Hindlimb muscle (tissue), 1 donor: Measurements from ENCODE around the gene ARMC8. TPM values are rescaled to one million over a fixed set of nuclear protein-coding genes. Genes with fewer than 3 reads are reported as not detected.
A peak's percentile ranks its signal among the peaks of the same experiment; 100 is the strongest.

Experiments
- DNase-seq: peaks from one replicate; pipeline ENCODE4 v3.0.0-alpha.2; 2013
- polyA plus RNA-seq: library from polyadenylated mRNA; unstranded; fragments of 120-200 nt; gene quantifications from one replicate; pipeline ENCODE4 v1.2.1, GENCODE V29; 2013; ENCODE audit not compliant: insufficient read length

ARMC8 gene
- polyA plus RNA-seq, 1 donor: 42.6 TPM

- DNase-seq: no peak
Observed at GRCh38 chr3:138314751-138315150, 127.7 kb downstream of the ARMC8 start.

GRCh38 chr3:138317687-138318086 is 130.6 kb downstream of the ARMC8 start:
- no peak for DNase-seq

GRCh38 chr3:138323971-138324370 is 136.9 kb downstream of the ARMC8 start:
- DNase-seq: no peak

- DNase-seq: no peak
Observed at GRCh38 chr3:138325990-138326389, 138.9 kb downstream of the ARMC8 start.

- no peak for DNase-seq
Observed at GRCh38 chr3:138326866-138327595, 139.9 kb downstream of the ARMC8 start.

- DNase-seq: no peak
Observed at GRCh38 chr3:138327831-138328230, 140.7 kb downstream of the ARMC8 start.

GRCh38 chr3:138328341-138328740 is 141.2 kb downstream of the ARMC8 start:
- DNase-seq: no peak

GRCh38 chr3:138329127-138329983 is 142.3 kb downstream of the ARMC8 start, which contains the start of gene NME9:
Gene NME9 (minus strand): TSS chr3:138329851. CDS start chr3:138329335, 516 bp downstream.
- peak; percentile 45 for DNase-seq

- no peak for DNase-seq
Observed at GRCh38 chr3:138329984-138330293, 142.8 kb downstream of the ARMC8 start.

- DNase-seq: no peak
Observed at GRCh38 chr3:138331143-138331894, 144.2 kb downstream of the ARMC8 start.

GRCh38 chr3:138332472-138333073 is 145.5 kb downstream of the ARMC8 start:
- no peak for DNase-seq

- no peak for DNase-seq
Observed at GRCh38 chr3:138334608-138335007, 147.5 kb downstream of the ARMC8 start.

- no peak for DNase-seq
Observed at GRCh38 chr3:138336454-138336999, 149.4 kb downstream of the ARMC8 start.

GRCh38 chr3:138338244-138338643 is 151.1 kb downstream of the ARMC8 start:
- DNase-seq: no peak

- DNase-seq: no peak
Observed at GRCh38 chr3:138338811-138339210, 151.7 kb downstream of the ARMC8 start.

- no peak for DNase-seq
Observed at GRCh38 chr3:138340511-138340910, 153.4 kb downstream of the ARMC8 start.

- DNase-seq: no peak
Observed at GRCh38 chr3:138344754-138345153, 157.7 kb downstream of the ARMC8 start.

Other genes with a start within 250 kb of the ARMC8 start
- 0.44 TPM for gene CLDN18, start 177.1 kb upstream of the ARMC8 start, polyA plus RNA-seq
- gene DZIP1L, start 71.7 kb upstream of the ARMC8 start, polyA plus RNA-seq: 7.1 TPM
- not detected for gene A4GNT, start 54.9 kb upstream of the ARMC8 start, polyA plus RNA-seq
- gene DBR1, start 12.4 kb upstream of the ARMC8 start, polyA plus RNA-seq: 9.6 TPM
- 0.86 TPM for gene NME9, start 142.6 kb downstream of the ARMC8 start, polyA plus RNA-seq
- 75.7 TPM for gene MRAS, start 161.3 kb downstream of the ARMC8 start, polyA plus RNA-seq
- 15.9 TPM for gene ESYT3, start 247.3 kb downstream of the ARMC8 start, polyA plus RNA-seq